HTERT RPE-1 (cell line): Measurements from ENCODE around the gene STAB1.

ENCODE experiments used
- in situ Hi-C: fragments of 300-500 bp; cut with MboI; formaldehyde crosslinking; loops from 4 replicates; pipeline ENCODE4 v1.14.3; 2020; ENCODE audit warnings: low sequenced_read_pairs

STAB1 gene

DNA sequence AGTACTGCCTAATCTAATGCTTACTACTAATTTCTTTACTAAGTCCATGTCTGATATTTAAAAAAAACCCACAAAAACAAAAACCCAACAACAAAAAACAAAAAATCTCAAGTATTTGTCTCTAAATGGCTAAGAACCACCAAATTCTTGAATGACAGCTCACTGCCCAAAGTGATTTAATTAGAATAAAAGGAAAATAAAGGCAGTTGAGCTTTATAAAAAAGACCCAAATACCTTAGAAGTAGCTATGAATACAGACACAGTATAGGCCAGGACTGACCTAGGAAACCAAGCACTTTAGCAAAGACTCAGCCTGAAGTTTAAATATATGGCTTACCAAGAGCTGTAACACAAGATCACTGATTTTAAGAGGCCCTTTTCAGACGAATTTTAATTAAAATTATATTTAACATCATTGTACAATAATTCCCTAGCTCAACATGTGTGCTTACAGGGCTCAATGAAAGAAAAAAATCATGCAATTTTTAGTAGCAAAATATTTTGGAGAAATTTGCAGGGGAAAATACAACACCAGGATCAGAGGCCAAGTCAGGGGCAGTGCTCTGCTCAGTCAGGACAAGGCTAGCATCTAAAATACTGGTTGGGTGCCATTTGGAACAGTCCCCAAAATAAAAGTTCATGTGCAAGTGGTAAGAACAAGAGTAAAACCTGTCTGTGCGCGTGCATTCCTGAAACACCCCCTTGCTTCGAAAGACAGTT lies 66.0 kb downstream of the STAB1 start:
- in situ Hi-C loops = no loop called here

DNA sequence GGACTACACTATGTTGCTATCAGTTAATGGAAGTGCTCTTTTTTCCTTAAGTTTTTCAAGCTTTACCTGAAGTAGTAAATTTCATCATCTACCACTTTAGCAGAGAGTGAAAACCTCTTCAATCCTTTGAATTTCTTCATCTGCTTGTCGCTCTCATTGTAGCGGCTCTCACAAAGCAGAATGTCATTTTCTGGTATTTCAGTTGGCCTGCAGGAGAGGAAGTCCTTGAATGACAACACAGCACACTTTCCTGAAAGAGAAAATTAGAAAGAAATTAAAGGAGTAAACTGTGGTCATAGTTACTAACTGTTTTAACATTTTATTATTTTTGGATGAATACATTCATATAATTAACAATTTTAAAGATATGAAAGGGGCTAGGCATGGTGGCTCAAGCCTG lies 68.8 kb downstream of the STAB1 start:
- in situ Hi-C loops = no loop called here

GRCh38 chr3:52568069-52568468 lies 72.9 kb downstream of the STAB1 start:
- in situ Hi-C loops = no loop called here

- in situ Hi-C loops = no loop called here
Observed at GRCh38 chr3:52570076-52570475, 74.9 kb downstream of the STAB1 start.

- in situ Hi-C loops = no loop called here
Observed at GRCh38 chr3:52572221-52572620, 77.1 kb downstream of the STAB1 start.
